Small intestine (tissue), 7 donors: Measurements from ENCODE around the gene CDKAL1. TPM values are rescaled to one million over a fixed set of nuclear protein-coding genes. Genes with fewer than 3 reads are reported as not detected.

Experiments used
- DNase-seq, 2 donors: peaks; one replicate each; pipeline versions ENCODE4 v3.0.0 to v3.0.0-alpha.2; 2013
- FAIRE-seq: peaks from 2 replicates; lab custom pipeline; 2012; peaks lifted over from hg19 to GRCh38; lab: Jason Lieb, UNC
- H3K27ac ChIP-seq, 3 donors: one replicate each; pipeline ENCODE4 v1.5.1; 2013; ENCODE audit warnings: low read length in 2 of 3, mild to moderate bottlenecking in 2 of 3, control low read depth in 1 of 3, inconsistent platforms in 1 of 3, low read depth in 1 of 3, moderate library complexity in 1 of 3
- H3K27me3 ChIP-seq, 3 donors: one replicate each; pipeline ENCODE4 v1.6.1; 2013; ENCODE audit warnings: low read length in 3 of 3, inconsistent platforms in 1 of 3; ENCODE audit not compliant: control insufficient read depth in 3 of 3, insufficient read depth in 3 of 3
- H3K36me3 ChIP-seq, 3 donors: one replicate each; pipeline ENCODE4 v1.6.1; 2013; ENCODE audit warnings: low read length in 3 of 3, inconsistent platforms in 1 of 3, low read depth in 1 of 3, mild to moderate bottlenecking in 1 of 3, moderate library complexity in 1 of 3; ENCODE audit not compliant: control insufficient read depth in 3 of 3, insufficient read depth in 2 of 3
- H3K4me1 ChIP-seq, 3 donors: one replicate each; pipeline ENCODE4 v1.6.1; 2013; ENCODE audit warnings: low read length in 2 of 3, inconsistent platforms in 1 of 3, low read depth in 1 of 3, mild to moderate bottlenecking in 1 of 3, moderate library complexity in 1 of 3; ENCODE audit not compliant: control insufficient read depth in 3 of 3, insufficient read depth in 2 of 3
- H3K4me3 ChIP-seq, 3 donors: one replicate each; pipeline ENCODE4 v1.5.1; 2013; ENCODE audit warnings: low read length in 3 of 3, control low read depth in 1 of 3, inconsistent platforms in 1 of 3, low read depth in 1 of 3, mild to moderate bottlenecking in 1 of 3, moderate library complexity in 1 of 3
- H3K9me3 ChIP-seq, 2 donors: one replicate each; pipeline ENCODE4 v1.6.1; 2013; ENCODE audit warnings: low read depth in 1 of 2, low read length in 1 of 2; ENCODE audit not compliant: control insufficient read depth in 2 of 2, insufficient read depth in 1 of 2
- WGBS, 3 donors: extraction: QIAGEN DNeasy Blood & Tissue Kit; methylation state at CpG; one replicate each; pipeline ENCODE4 v1.1.7; 2013; 5-methylcytosine and 5-hydroxymethylcytosine counted together
- polyA plus RNA-seq, 4 donors: library from polyadenylated mRNA; stranded (reverse) in 3 of 4; unstranded in 1 of 4; fragments of 200-250 nt in 3 of 4; fragments of 120-200 nt in 1 of 4; gene quantifications; one replicate each; pipeline versions ENCODE4 v1.2.1 to v1.2.3, GENCODE V29; 2013
- donor health status: healthy with polysubstance abuse.
- donor health status: control.
- donor health status: control.
- donor health status: Bipolar disorder and iron deficiency.
- donor health status: healthy.

Gene CDKAL1
- polyA plus RNA-seq, 4 donors: 2.4 to 10.5 (median 4.1) TPM

DNA sequence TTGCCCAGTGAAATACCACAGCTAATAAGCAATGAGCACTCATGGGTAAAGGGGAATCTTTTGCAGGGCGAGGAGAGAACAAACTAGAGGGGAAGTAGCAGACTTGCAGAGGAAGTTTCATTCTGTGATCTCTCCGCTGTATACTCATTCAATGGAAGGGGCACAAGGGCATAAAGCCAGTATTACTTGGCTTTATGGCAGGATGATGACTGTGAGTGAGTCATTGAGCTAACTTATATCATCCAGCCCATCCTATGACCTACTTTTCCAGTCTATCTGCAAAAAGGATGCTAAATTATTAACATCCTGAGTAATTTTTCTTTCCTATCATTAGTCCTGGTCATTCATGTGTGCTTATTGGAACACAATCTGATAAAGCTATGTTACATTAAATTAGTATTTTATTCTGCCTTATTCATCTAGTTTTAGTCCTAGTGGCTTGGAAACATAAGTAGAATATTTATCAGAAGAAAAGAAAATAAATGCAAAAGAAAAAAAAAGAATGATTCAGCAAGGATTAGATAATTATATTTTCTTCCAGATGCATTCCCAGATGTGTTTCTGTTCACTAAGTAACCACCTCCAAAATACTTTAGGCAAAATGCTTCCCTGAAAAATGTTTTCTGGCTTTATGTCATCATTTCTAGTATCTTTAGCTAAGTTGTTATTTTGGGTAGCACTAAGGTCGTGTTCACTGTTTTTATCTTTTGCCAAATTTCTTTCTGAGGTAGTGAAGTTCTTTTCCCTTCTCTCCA lies 471.7 kb downstream of the CDKAL1 start:
- 66 to 87% (median 86%) methylated on average over 3 of the region's 3 CpGs for WGBS, 3 donors
- no peaks in the 10 kb centered on the region for H3K4me1 ChIP-seq
- H3K27ac ChIP-seq: no peak overlapping the region
- FAIRE-seq: no peak
- H3K27me3 ChIP-seq: no peaks in the 10 kb centered on the region
- peak; percentile 3 to 71 for DNase-seq
- no peaks in the 10 kb centered on the region for H3K9me3 ChIP-seq
- peaks cover 0 to 2% (median 0%) of the 10 kb centered on the region in 3 donors for H3K36me3 ChIP-seq
- no peak overlapping the region for H3K4me3 ChIP-seq

DNA sequence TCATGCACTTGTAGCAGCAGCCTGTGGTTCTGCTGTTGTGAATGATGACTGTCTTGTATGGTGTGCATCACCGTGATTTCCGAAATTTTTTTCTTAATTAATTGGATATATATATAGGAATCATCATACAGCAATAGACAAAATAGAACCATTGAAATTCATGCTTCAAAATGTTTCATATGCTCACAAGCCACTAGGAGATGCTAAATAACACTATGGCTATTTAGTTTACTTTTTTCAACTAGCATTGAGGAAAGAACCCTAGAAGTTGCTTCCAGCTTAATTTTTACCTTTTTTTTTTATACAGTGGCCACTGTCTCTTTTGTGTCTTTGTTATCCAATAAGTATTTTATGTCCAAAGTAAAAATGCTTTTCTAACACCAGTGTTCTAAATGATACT lies 485.4 kb downstream of the CDKAL1 start:
- no peaks in the 10 kb centered on the region for H3K9me3 ChIP-seq
- H3K4me3 ChIP-seq: no peak overlapping the region
- H3K27me3 ChIP-seq: no peaks in the 10 kb centered on the region
- H3K27ac ChIP-seq: no peak overlapping the region
- DNase-seq (no peak), FAIRE-seq (no peak)
- H3K4me1 ChIP-seq: peaks cover 0 to 6% (median 0%) of the 10 kb centered on the region in 3 donors
- no peaks in the 10 kb centered on the region for H3K36me3 ChIP-seq
- 88 to 95% (median 94%) methylated on average over 2 of the region's 2 CpGs for WGBS, 3 donors

DNA sequence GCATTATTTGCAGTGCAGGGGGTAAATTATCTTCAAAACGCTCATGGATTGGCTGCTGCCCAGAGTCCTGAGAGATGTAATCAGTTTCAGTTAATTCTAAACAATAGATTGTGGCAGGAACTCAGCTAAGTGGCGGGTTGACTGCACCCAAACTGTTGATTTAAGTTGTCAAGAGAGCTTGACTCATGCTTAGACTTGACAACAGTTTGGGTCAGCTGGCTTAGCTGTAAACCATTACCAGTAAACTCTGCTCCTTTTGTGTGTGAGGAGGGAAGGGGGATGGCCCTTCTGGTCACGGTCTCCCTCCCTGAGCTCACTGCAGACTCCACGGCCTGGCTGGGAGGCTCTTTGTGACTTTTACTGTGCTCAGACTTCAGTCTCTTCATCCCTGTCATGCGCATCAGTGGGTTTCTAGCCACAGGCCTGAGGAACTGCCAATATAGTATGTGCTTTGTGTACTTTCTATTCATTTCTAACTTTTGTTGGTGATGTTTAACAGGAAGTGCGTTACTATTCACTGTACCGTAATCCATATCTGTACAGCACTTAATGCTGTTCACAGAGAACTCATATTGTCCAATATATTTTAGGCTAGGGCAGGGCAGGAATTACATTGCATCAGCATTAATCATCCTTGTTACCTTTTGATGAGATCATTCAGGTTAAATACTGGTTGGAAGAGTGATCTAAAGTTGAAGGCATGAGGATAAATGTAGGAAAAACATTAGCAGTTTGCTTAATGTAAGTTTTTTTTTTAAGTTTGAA lies 488.3 kb downstream of the CDKAL1 start:
- Histone ChIP-seq H3K27ac (peak overlapping the region in 2 of 3 donors; percentile 16 to 38), H3K27me3 (no peaks in the 10 kb centered on the region), H3K36me3 (no peaks in the 10 kb centered on the region), H3K4me3 (no peak overlapping the region), H3K4me1 (peaks cover 0 to 6% (median 0%) of the 10 kb centered on the region in 3 donors), H3K9me3 (peaks cover 0 to 2% of the 10 kb centered on the region in 2 donors)
- DNase-seq: peak; percentile 8 to 43
- WGBS, 3 donors: 61 to 70% (median 69%) methylated on average over 7 of the region's 7 CpGs
- FAIRE-seq: no peak

DNA sequence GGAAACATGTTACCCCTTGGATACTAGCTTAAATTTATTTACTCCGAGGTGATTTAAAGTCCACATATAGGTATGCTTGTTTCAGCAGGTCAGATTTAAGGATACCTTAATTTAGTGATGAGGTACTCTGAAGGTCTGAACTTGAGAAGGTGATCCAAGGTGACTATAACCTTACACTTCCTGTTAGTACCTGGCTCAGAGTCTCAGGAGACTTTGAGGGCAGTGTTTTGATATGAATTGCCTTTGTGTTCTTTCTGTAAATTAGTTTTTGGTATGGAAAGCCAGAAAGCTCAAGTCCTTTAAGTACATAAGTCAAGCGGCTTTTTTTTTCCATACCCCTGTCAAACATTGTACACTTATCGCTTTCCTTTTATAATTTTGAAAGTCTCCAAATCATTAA lies 489.0 kb downstream of the CDKAL1 start:
- Histone ChIP-seq H3K27me3 (no peaks in the 10 kb centered on the region), H3K9me3 (peaks cover 0 to 6% of the 10 kb centered on the region in 2 donors), H3K27ac (no peak overlapping the region), H3K4me3 (no peak overlapping the region), H3K36me3 (no peaks in the 10 kb centered on the region), H3K4me1 (peaks cover 0 to 6% (median 0%) of the 10 kb centered on the region in 3 donors)
- WGBS, 3 donors: 89 to 94% (median 91%) methylated on average over 3 of the region's 3 CpGs
- no peak for FAIRE-seq
- no peak for DNase-seq

DNA sequence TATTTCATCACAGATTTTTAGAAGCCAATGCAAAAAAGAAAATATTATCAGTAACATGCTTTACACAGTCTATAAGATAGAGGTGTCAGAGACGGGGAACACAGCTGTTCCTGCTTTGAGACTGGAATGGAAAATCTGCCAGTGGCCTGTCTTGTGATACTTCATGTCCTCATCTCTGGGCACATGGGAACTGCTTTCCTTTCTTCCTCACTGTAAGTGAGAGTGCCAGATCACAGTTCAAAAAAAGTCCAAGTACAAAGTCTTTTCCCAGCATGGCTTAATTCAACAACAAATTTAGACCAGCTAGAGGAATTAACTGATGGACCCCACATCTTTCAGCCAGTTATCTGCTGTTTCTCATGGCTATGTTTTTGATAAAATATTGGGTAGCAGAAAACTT lies 490.4 kb downstream of the CDKAL1 start:
- FAIRE-seq: no peak
- Histone ChIP-seq H3K27me3 (no peaks in the 10 kb centered on the region), H3K36me3 (no peaks in the 10 kb centered on the region), H3K9me3 (peaks cover 0 to 6% of the 10 kb centered on the region in 2 donors), H3K4me3 (no peak overlapping the region), H3K4me1 (peaks cover 0 to 6% (median 0%) of the 10 kb centered on the region in 3 donors), H3K27ac (no peak overlapping the region)
- DNase-seq: no peak
- WGBS, 3 donors: 82 to 95% (median 87%) methylated on average over 1 of the region's 1 CpG

DNA sequence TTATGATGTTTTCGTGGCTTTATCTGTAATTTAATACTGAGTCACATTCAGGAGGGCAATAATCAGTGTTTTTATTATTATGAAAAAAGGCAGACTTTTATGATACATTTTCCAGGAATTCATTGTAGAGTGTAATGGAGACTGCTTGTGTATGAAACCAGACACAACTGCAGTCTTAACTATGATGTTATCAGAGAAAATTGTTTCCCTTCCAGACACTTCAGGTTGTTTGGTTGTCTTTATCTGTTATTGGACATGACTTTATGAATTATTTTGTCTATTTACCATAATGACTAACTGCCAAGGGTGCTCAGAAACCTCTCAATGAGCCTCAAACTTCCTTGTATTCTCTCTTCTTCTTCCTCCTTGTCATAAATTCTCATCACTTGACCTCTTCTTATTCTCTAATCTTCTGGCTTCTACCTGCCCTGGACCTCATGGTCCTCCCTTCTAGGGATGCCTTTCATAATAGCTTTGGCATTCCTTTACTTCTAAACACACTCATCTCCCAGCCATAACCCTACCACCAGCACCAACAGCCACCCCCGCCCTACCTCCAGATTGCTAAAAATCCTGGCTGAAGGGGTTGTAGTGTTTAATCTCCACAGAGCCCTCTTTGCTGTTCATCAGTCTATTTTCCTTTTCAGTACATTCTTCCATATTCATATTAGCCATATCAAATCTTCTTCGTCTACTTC lies 492.5 kb downstream of the CDKAL1 start:
- no peak for FAIRE-seq
- no peaks in the 10 kb centered on the region for H3K27me3 ChIP-seq
- no peaks in the 10 kb centered on the region for H3K36me3 ChIP-seq
- H3K4me3 ChIP-seq: no peak overlapping the region
- no peak for DNase-seq
- H3K4me1 ChIP-seq: peaks cover 0 to 6% (median 0%) of the 10 kb centered on the region in 3 donors
- whole genome bisulfite sequencing, 3 donors: 79 to 92% (median 85%) methylated on average over 3 of the region's 3 CpGs
- H3K9me3 ChIP-seq: peaks cover 0 to 6% of the 10 kb centered on the region in 2 donors
- H3K27ac ChIP-seq: no peak overlapping the region

DNA sequence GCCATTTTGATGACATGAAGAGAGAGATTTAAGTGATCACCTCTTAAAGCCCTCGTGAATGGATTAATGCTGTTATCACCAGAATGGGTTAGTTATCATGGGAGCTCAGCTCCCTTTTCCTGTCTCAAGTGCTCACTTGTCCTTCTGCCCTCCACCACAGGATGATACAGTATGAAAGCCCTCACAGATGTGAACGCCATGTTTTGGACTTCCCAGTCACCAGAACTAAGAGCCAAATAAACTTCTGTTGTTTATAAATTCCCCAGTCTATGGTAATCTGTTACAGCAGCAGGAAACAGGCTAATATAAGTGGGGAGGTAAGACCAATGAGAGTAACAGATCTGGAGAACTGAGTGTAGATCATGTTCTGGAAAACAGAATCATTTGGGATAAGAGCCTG lies 493.2 kb downstream of the CDKAL1 start:
- FAIRE-seq (no peak), DNase-seq (no peak)
- 89 to 97% (median 91%) methylated on average over 2 of the region's 2 CpGs for WGBS, 3 donors

DNA sequence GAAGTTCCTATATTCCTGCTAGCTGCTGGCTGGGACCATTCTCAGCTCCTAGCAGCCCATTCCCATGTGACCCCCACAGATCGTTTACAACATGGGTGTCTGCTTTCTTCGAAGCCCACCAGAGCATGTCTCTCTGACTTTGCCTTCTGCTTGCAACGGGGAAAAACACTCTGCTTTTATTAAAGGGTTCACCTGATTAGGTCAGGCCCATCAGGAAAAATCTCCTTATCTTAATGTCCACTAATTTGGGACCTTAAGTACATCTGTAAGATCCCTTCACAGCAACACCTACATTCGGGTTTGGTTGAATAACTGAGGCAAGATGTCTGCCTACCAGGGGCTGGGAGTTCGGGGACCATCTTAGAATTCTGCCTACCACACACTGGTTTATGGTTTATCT lies 496.9 kb downstream of the CDKAL1 start:
- FAIRE-seq (no peak), DNase-seq (no peak)
- H3K4me1 ChIP-seq: no peaks in the 10 kb centered on the region
- H3K27me3 ChIP-seq: no peaks in the 10 kb centered on the region
- H3K9me3 ChIP-seq: peaks cover 0 to 6% of the 10 kb centered on the region in 2 donors
- WGBS, 3 donors: 94 to 98% (median 96%) methylated on average over 5 of the region's 5 CpGs
- no peak overlapping the region for H3K27ac ChIP-seq
- H3K4me3 ChIP-seq: no peak overlapping the region
- H3K36me3 ChIP-seq: no peaks in the 10 kb centered on the region

More for the DNA sequence above, 493.2 kb downstream of the CDKAL1 start:
- H3K4me3 ChIP-seq: no peak overlapping the region
- H3K36me3 ChIP-seq: no peaks in the 10 kb centered on the region
- H3K4me1 ChIP-seq: peaks cover 0 to 3% (median 0%) of the 10 kb centered on the region in 3 donors
- H3K27me3 ChIP-seq: no peaks in the 10 kb centered on the region
- no peak overlapping the region for H3K27ac ChIP-seq
- peaks cover 0 to 6% of the 10 kb centered on the region in 2 donors for H3K9me3 ChIP-seq
